Activated CD4-positive, alpha-beta T cell treated with anti-CD3 and anti-CD28 coated beads, Interleukin-2, Interleukin-6, amounts not matched to agents 100 ng/mL and 50 ng/mL, durations not matched to agents 16 hours and 8 hours (primary cell): ENCODE data around the gene RAD51B.

ENCODE experiments used
- DNase-seq: peaks from one replicate; pipeline ENCODE4 v3.0.0-alpha.2; 2020

RAD51B gene

DNA sequence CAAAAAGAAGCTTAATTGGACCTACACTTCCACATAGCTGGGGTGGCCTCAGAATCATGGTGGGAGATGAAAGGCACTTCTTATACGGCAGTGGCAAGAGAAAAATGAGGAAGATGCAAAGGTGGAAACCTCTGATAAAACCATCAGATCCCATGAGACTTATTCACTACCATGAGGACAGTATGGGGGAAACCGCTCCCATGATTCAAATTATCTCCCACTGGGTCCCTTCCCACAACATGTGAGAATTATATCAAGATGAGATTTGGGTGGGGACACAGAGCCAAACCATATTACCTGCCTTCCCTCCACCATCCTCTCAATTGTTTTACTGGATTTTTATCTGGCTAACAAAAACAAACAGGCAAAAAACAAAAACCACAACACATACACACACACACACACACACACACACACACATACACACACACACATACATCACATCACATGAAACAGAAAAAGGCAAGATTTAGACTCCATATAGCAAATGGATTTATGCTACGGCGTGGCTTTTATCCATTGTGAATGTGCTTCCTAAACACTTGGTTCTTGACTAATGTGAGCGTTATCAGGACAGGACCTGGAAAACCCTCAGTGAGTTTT, 906.6 kb downstream of the RAD51B start:
- no peak for DNase-seq

DNA sequence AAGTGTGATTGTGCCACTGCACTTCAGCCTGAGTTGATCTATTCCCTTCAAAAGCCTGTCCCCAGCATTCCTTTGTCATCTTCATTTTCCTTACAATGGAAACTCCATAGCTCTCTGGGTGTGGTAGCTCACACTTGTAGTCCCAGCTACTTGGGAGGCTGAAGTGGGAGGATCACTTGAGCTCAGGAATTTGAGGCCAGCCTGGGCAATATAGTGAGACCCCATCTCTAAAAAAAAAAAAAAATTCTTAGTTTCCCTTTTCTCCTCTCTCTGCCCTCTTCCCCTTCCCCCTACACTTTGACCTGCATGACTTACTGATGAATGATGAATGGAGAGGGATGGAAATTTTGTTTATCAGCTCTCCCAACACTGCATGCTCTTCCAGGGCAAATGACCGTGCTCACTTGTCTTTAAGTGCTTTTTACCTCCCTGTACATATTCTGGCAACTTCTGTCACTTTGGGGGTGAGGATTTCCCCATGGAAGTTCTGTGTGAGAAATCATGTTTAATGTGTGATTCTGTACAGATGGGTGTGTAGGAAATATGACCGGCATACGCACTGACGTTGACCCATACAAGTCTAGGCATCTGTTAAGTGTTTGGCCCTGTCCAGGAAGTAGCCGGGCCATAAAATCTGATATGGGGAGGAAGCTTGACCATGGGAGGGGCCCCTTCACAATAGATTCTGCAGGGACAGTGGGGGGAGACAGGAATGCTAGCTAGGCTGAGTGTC, 907.9 kb downstream of the RAD51B start:
- no peak for DNase-seq

DNA sequence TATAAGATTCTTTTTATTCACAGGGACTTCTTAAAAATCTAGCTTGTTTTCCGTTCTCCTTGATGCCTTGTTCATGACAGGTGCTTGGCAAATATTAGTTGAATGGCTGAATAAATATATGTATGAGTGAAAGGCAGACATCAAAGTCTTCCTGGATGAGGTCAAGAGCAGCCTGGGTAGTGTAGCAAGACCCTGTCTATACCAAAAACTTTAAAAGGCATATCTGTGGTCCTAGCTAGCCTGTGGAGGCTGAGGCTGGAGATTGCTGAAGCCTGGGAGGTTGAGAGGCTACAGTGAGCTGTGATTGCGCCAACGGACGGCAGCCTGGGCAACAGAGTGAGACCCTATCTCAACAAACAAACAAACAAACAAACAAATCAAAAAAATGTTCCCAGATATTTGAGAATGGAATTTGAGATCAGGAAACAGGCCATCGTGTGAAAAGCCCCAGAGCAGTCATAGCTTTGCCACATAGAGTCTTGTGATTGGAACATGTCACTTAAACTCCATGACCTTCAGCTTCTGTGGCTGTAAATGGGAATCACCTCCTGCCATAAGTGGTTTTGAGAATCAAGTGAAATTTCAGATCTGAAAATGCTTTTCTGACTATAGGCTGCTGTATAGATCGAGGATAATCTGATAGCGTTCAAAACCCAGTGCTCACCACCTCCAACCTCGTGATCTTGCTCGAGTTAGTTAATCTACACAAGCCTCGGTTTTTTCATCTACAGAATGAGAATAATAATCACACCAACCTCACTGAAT, 908.9 kb downstream of the RAD51B start:
- no peak for DNase-seq

DNA sequence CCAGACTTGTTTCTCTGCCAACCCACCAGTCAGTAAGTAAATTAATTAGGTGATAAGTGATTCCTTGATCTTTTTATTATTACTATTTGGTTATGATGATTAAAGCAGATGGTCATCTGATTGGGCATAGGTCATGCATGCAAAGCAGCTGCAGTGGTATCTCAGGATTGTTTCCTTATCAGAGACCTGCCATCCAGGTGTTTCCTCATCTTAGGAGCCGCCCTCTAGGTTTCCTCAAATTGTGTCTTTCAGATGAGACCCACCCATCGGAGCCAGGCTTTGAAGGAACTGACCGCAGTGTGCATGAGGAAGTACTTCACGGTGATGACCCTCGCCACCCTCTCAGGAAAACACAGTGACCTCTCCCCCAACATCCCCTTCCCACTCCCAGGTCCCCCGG, 910.0 kb downstream of the RAD51B start:
- no peak for DNase-seq

DNA sequence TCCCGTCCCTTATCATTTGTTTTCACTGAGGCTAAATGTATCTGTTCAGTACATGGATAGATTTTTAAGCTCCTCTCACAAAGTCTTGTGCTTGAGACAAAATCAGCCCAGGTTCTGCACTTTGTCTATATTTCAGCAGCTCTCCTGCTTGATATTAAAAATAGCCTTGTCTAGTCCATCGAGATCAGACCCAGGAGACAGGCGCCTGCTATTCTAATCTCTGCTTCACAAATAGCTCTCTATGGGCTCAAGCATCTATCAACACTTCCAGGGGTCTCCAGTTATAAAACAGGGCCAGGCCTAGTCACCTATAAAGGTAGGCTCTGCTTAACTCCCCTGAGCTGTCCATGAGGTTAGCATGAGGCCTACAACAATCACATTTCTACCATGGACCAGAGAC, 910.8 kb downstream of the RAD51B start:
- no peak for DNase-seq

DNA sequence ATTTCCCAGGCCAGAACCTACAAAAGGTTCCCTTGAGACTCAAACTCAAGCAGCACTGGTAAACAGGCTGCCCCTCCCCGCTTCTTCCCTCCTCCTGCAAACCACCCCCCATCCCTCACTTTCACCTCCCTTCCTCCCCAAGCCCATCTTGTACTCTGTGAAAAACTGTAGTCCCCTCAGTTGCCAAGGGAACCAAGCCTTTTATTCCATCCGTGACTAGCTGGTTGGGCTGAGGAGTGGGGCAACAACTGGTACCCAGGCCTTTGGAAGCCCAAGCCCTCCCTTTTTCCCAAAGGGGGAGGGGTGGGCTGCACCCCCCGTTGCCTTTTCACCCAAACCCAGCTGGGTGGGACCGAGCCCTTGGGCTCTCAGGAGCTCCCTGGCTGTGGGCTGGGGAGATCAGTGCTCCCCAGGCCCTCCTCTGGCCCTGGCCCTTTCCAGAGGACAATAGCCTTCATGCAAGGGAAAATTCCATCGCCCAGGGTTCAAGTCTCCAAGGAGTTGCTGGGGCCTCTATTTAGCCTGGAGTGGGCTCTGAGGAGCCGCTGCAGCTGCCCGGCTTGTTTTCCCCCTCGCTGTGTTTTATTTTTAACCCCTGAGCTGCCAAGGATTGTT, 911.3 kb downstream of the RAD51B start:
- DNase-seq: no peak

DNA sequence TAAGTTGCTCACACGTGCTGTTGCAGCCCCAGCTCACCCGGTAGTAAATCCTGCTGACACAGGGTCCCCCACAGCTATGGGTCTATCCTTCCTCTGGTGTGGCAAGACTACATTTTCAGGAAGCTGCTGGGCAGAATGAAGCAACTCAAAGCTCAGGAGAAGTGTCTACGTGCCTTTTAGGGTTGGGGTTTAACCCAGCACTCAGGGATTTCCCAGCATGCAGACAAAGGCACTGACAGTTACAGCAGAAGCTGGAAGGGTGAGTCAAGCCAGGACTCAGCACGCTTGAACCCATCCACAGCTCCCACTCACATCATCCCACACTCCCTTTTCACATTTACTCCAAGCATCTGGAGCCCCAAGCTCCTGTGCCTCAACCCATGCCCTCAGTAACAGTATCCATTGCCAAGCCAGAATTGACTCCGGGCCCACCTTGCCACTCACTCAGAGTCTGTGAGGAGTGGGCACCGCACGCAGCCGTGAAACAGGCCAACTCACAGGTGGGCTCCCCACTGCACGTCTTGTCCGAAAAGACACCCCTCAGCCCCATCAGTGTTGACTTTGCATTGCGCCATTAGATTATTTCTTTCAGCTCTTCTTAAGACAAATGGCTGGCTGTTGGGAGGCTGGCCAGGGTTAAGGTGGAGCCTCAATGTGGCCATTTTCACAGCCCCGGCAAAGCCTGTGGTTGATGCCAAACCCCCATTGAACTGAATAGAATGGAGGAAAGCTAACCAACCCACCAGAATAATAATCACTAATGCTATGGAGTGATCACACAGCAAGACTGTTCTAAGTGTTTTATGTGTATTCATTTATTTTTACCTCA, 913.7 kb downstream of the RAD51B start:
- DNase-seq: peak; percentile 56

DNA sequence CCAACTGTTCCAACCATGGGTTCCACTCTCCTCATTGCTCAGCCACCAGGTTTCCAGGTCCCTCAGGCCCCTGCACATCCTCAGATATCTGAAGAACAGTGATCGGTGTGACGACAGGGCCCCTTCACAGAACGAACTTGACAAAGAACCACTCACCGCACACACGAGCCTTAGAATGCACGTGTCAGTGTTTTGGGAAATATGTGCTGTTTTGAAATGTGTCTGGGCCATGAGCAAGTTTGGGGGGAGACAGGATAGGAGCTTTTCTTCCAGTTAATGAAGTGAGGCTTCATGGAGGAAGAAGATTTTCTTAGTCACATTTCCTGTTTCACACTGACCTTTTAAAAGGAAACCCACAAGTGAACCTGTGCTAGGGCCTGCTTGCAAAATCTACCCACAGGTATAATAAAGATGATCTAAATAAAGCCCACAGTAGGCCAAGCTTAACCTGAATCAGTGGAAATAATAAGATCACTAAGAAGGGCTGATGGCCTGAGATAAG, 914.7 kb downstream of the RAD51B start:
- peak; percentile 63 for DNase-seq

DNA sequence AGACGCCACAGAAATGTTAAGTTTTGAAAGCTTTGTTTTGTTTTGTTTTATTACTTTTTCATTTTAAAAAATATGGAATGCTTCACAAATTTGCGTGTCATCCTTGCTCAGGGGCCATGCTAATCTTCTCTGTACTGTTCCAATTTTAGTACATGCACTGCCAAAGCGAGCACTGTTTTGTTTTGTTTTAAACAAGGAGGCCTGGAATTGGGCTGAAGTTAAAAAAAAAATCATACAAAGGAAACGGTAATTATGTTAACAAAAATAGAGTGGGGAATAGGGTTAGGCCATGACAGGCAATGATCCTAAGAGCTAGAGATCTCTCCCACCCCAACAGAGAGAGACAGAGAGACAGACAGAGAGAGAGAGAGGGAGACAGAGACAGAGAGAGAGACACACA, 916.3 kb downstream of the RAD51B start:
- no peak for DNase-seq

DNA sequence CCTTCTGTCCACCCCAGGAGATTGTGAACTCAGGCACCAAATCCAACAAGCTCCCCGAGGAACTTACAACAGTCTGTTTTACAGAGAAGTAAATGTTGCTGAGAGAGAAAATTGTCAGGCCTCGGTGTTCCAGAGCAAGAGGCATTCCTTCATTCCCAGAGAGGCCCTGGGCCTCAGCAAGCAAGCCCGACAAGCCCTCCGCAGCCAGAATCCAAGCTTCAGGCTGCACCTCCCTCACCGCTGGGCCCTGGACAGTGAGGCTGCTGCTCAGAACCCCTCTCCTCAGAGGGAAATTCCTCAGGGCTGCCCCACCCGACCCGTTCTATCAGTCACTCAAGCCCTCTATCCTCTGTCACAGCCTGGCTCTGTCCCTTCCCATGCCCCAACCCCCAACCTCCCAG, 916.9 kb downstream of the RAD51B start:
- DNase-seq: no peak

DNA sequence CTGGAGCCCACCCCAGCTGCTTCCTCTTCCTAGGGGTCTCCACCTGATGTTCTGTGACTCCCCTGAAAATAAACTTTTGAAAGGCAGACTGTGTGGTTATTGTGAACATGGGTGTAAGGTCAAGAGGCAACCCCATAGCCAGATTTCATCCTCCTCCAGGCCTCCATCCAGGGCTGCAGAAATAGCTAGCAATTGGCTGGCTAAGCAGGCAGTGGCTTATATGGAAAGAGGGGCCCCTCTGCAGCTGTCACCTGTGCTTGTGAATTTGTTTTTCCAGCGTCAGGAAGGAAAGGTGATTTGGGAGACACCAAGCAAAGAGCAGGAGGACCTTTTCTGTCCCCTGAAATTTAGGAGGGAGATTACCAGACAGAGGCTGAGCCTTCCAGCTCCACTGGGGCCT, 917.5 kb downstream of the RAD51B start:
- DNase-seq: no peak

DNA sequence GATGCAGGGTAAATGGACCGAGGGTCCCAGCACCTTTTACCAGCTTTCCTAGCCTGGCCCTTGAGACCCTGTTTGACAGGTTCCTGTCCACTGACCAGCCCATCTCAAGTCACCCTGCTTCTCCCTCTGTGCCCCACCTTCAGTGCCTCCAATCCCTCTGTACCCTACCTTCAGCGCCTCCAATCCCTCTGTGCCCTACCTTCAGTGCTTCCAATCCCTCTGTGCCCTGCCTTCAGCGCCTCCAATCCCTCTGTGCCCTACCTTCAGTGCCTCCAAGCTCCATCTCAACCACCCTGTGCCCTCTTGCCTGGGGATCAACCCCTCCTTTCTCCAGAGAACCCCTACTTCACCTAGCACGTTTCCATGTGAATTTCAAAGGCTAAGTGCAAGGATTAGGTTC, 919.0 kb downstream of the RAD51B start:
- DNase-seq: no peak

DNA sequence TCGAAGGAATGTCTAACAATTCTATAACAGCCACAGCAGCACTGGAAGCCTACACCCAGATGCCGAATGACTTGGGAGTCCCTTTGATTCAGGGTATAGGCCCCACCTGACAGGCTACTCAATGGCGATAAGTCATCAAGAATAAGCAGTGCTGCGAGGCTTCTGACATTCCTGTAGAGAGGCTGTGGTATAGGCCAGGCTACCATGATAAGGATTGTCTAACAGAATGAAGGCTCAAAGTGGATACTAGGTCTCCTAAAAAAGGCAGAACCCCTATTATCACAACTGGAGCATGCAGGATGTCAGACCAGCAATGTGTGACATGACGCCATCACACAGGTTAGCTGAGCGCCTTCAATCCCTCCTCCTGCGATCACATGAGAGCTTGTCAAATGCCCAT, 920.1 kb downstream of the RAD51B start:
- no peak for DNase-seq

DNA sequence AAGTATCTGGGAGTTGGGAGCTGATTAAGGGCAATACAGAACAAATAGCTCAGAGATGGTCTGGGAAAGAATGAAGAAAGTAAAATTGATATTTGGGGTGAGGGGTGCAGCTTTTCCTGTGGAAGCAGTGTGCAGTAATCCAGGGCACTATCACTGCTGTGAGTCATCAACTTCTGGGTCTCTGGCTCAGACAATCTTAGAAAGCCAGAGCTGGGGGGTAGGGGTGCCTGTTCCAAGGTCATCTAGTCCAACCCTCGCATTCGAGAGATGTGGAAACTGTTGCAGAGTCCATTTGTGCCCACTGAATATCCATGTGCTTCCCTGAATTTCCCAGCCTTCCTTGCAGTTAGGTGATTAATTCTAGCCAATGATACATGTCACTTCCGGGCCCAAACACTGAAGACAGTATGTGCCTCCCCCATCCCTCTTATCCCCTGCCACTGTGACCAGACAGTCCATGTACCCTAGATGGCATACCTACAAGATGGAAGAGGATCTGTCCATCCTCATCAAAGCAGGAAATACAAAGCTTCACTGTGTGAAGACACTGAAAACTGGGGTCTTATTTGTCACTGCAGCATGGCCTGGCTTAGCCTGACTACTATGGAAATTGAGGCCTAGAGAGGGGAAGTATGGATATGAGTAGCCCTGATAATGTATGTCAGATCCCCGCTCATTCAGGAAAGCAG, 921.4 kb downstream of the RAD51B start:
- DNase-seq: no peak

DNA sequence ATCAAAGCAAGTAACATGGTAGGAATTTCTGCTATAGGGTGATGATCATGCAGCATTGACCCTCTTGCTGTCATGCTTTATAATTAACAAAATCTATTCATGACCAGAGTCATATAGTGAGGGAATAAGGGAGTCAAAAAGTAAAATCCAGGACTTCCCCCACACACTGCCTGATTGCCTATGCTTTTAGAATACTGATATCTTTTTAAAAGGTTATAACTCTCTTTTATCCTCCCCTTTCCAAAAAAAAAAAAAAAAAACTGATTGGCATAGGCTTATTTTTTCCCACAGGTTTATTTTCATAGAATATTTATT, 921.9 kb downstream of the RAD51B start:
- no peak for DNase-seq

DNA sequence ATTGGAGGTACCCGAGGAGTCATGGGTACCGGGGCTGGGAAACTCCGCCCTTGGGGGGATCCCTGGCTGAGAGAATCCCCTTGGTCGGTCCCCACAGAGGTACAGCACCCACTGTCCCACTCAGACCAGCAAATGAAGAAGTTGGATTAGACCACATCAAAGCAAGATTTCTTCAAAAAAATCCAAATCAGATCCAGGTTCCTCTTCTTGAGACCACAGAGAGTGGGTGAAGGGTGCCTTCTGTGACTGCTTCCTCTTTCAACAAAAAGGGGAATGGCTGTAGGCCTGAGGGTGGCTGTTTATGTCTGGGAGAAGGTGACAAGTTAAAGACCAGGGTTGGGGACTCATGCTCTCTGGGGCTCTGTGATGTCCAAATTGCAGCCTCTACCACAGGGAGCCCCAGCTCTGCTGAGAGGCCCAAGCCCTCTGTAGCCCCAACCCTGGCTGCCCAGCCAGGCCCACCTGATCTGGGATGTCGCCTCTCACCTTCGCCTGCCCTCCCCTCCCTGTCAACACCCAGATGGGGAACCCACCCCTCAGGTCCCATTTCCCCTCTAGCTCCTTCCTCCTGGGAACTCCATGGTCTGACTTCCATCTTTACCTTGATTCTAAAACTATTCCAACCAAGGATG, 922.4 kb downstream of the RAD51B start:
- DNase-seq: no peak

DNA sequence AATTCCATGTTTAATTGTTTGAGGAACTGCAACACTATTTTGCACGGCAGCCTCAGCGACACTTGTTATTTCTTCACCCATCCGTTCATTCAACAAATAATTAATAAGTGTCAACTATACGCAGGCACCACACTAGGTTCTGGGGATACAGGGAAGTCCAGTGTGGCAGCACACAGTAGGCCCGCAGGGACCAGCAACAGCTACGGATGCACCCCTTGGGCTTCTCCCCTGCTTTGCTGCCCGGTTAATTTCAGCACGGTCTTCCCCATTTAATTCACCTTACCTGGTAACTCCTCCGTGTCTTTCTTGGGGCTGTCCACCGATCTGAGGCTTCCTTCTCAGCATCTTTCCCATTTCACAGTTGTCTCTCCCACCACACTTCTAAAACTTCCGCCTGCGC, 925.0 kb downstream of the RAD51B start:
- DNase-seq: no peak

DNA sequence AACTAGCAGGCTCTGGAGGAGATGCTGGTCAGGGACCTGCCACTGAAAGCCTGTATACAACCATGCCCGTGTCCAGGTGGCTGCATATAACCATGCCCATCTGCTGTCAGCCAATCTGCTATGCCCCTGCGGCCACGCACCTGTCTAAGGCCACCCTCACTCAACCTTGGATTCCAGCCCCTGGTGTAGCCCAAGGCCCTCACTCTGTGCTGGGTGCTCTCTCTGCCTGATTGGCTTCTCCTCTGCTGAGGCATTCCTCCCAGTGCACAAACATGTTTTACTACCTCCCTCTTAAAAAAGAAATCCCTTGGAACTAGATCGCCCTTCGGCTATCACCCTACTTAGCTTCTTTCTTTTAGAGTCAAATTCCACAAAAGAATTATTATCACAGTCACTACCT, 927.8 kb downstream of the RAD51B start:
- no peak for DNase-seq

DNA sequence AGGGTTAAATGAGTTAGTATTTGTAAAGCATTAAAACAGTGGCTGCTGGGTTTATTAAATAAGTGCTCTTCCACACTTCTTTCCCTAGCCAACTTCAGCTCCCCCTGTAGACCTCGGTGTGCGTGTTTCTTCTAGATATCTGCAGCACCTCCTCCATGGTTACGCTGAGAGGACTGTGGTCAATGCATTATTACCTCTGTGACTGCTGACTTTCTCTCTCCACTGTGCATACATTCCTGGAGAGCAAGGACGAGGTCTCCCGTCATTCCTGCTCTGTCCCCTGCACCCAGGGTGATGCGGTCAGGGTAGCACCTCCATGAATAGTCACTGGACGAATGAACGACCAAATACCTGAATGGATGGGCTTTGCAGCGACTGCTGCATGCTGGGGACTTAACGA, 928.7 kb downstream of the RAD51B start:
- DNase-seq: no peak

DNA sequence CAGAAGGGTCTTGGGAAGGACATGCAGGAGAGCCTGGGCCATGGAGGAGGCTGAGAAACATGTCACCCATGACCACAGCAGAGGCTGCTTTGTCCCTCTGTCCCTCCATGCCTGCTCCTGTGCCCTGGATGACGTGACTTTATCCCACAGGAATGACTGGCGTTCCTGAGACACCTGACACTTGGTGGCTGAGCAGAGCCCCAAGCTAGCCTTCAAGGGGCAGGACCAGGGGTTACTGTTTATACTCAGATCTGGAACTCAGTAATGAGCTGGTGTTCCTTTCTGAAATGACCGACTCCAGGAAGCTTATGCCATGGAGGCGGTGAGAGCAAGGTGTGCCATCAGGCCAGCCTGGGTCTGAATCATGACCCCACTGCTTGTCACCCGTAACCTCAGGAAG, 929.1 kb downstream of the RAD51B start:
- no peak for DNase-seq
